KG1 (cell line): ENCODE measurements around the gene SCD5.

Experiments used
- DNase-seq: peaks from one replicate; lab custom pipeline; 2025; lab: John Stamatoyannopoulos, UW

The SCD5 gene

GRCh38 chr4:82588771-82589270 is 209.8 kb downstream of the SCD5 start:
- DNase-seq = no peak

GRCh38 chr4:82587826-82588540 is 210.6 kb downstream of the SCD5 start:
- DNase-seq = no peak

GRCh38 chr4:82585690-82586435 is 212.7 kb downstream of the SCD5 start:
- DNase-seq = no peak

GRCh38 chr4:82584931-82585330 is 213.7 kb downstream of the SCD5 start:
- DNase-seq = no peak

- no peak for DNase-seq
Observed at GRCh38 chr4:82583897-82584587, 214.6 kb downstream of the SCD5 start.

- no peak for DNase-seq
Observed at GRCh38 chr4:82579932-82580331, 218.7 kb downstream of the SCD5 start.
